ENCODE data around the gene MAPK6. TPM values are rescaled to one million over a fixed set of nuclear protein-coding genes. Genes with fewer than 3 reads are reported as not detected.

The MAPK6 gene
- polyA plus RNA-seq, 1 donor (not counting 4 experiments of a cell fraction or from before 2014, with no cell fraction given), result 103 TPM

GRCh38 chr15:52090193-52090592, 71.2 kb downstream of the MAPK6 start:
- H4K20me1 ChIP-seq (ENCODE audit: control insufficient read depth, extremely low read depth, insufficient read depth, low read length), result no peaks in the 10 kb centered on the region
- H3K9me3 ChIP-seq (ENCODE audit: control insufficient read depth, low read depth, low read length), result peaks cover 3% of the 10 kb centered on the region
- H3K4me1 ChIP-seq (ENCODE audit: control insufficient read depth, extremely low read depth, insufficient read depth, low read length), result peaks cover 29% of the 10 kb centered on the region
- no peaks in the 10 kb centered on the region for H3K27me3 ChIP-seq (ENCODE audit: control insufficient read depth, extremely low read depth, insufficient read depth, low read length)
- H3K4me3 ChIP-seq (ENCODE audit: control insufficient read depth in 2 of 3, extremely low read depth in 1 of 3, insufficient read depth in 2 of 3, low read depth in 1 of 3, low read length in 3 of 3), result no peak overlapping the region
- H2AFZ ChIP-seq (ENCODE audit: control insufficient read depth, low read length), result no peak overlapping the region
- no peak for DNase-seq (ENCODE audit: low read depth, low spot score)
- H3K79me2 ChIP-seq (ENCODE audit: control insufficient read depth, insufficient read depth, low read length), result no peaks in the 10 kb centered on the region
- no peaks in the 10 kb centered on the region for H3K9me1 ChIP-seq (ENCODE audit: control insufficient read depth, extremely low read depth, insufficient read depth, low read length)
- no peak overlapping the region for H3K4me2 ChIP-seq (ENCODE audit: control insufficient read depth, extremely low read depth, insufficient read depth, low read depth, low read length)
- TF ChIP-seq CTCF (optimal IDR thresholded peaks at IDR 0.05 in 1 of 3, IDR thresholded peaks at IDR 0.05 in 1 of 3, conservative IDR thresholded peaks at IDR 0.05 in 1 of 3; ENCODE audit: extremely low read depth in 1 of 3, insufficient read depth in 2 of 3, low read length in 3 of 3) (no peak), EZH2 (IDR thresholded peaks at IDR 0.05; ENCODE audit: low read length) (no peak)
- no peaks in the 10 kb centered on the region for H3K36me3 ChIP-seq (ENCODE audit: control insufficient read depth in 2 of 2, extremely low read depth in 1 of 2, insufficient read depth in 2 of 2, low read length in 2 of 2)
- FAIRE-seq, result no peak
- H3K9ac ChIP-seq (ENCODE audit: control insufficient read depth, extremely low read depth, insufficient read depth, low read length), result no peak overlapping the region
- H3K27ac ChIP-seq (ENCODE audit: control insufficient read depth, insufficient read depth, low read length), result no peak overlapping the region
- dilution Hi-C loops (cut with MboI; ENCODE audit: extremely low pct_ligation_motif_present, low sequenced_read_pairs), result no loop called here

DNA sequence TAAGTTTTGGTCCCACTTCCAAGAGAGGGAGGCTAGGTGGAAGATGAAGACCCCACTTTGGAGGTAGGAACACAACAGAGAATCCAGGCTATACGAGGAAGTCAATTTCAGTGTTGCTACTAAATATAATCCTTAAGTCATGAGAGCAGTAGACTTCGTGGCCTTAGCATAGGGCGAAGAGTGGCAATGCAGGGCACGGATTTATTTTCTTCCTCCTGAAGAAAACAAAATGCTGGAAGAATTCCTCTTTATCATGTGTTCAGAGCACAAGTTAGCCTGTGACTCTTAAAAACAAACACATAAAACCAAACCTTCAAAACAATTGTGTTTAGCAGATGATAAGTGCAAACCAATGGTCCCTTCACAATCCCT, 74.1 kb downstream of the MAPK6 start:
- no peaks in the 10 kb centered on the region for H3K36me3 ChIP-seq (ENCODE audit: control insufficient read depth in 2 of 2, extremely low read depth in 1 of 2, insufficient read depth in 2 of 2, low read length in 2 of 2)
- H3K4me3 ChIP-seq (ENCODE audit: control insufficient read depth in 2 of 3, extremely low read depth in 1 of 3, insufficient read depth in 2 of 3, low read depth in 1 of 3, low read length in 3 of 3), result peak overlapping the region in 1 of 3 experiments; percentile 40
- no peak for FAIRE-seq
- H3K27me3 ChIP-seq (ENCODE audit: control insufficient read depth, extremely low read depth, insufficient read depth, low read length), result no peaks in the 10 kb centered on the region
- H4K20me1 ChIP-seq (ENCODE audit: control insufficient read depth, extremely low read depth, insufficient read depth, low read length), result no peaks in the 10 kb centered on the region
- H2AFZ ChIP-seq (ENCODE audit: control insufficient read depth, low read length), result peak overlapping the region; percentile 32
- DNase-seq (ENCODE audit: low read depth, low spot score), result no peak
- H3K9ac ChIP-seq (ENCODE audit: control insufficient read depth, extremely low read depth, insufficient read depth, low read length), result peak overlapping the region; percentile 62
- H3K9me3 ChIP-seq (ENCODE audit: control insufficient read depth, low read depth, low read length), result no peaks in the 10 kb centered on the region
- peak overlapping the region; percentile 95 for H3K27ac ChIP-seq (ENCODE audit: control insufficient read depth, insufficient read depth, low read length)
- H3K4me1 ChIP-seq (ENCODE audit: control insufficient read depth, extremely low read depth, insufficient read depth, low read length), result peaks cover 34% of the 10 kb centered on the region
- dilution Hi-C loops (cut with MboI; ENCODE audit: extremely low pct_ligation_motif_present, low sequenced_read_pairs), result no loop called here
- H3K79me2 ChIP-seq (ENCODE audit: control insufficient read depth, insufficient read depth, low read length), result no peaks in the 10 kb centered on the region
- no peak for TF ChIP-seq CTCF (optimal IDR thresholded peaks at IDR 0.05 in 1 of 3, IDR thresholded peaks at IDR 0.05 in 1 of 3, conservative IDR thresholded peaks at IDR 0.05 in 1 of 3; ENCODE audit: extremely low read depth in 1 of 3, insufficient read depth in 2 of 3, low read length in 3 of 3)
- TF ChIP-seq EZH2 (IDR thresholded peaks at IDR 0.05; ENCODE audit: low read length), result no peak
- H3K4me2 ChIP-seq (ENCODE audit: control insufficient read depth, extremely low read depth, insufficient read depth, low read depth, low read length), result peak overlapping the region; percentile 77
- H3K9me1 ChIP-seq (ENCODE audit: control insufficient read depth, extremely low read depth, insufficient read depth, low read length), result no peaks in the 10 kb centered on the region
